Activated CD4-positive, alpha-beta T cell treated with anti-CD3 and anti-CD28 coated beads, Interleukin-2, Interleukin-6, amounts not matched to agents 100 ng/mL and 50 ng/mL, durations not matched to agents 16 hours and 8 hours (primary cell): Measurements from ENCODE around the gene SOX5.
"Not testable (repeated sequence)": the region's sequence is repeated elsewhere in the genome, so short reads cannot be mapped to it uniquely, and the experiment has no call there.

Experiments
- DNase-seq: peaks from one replicate; pipeline ENCODE4 v3.0.0-alpha.2; 2020

SOX5 gene

GRCh38 chr12:23533699-23534098 is 415.8 kb downstream of the SOX5 start:
- no peak for DNase-seq

- DNase-seq, result no peak
Observed at GRCh38 chr12:23533265-23533664, 416.2 kb downstream of the SOX5 start.

GRCh38 chr12:23528316-23528715 is 421.2 kb downstream of the SOX5 start:
- DNase-seq, result no peak

- DNase-seq, result no peak
Observed at GRCh38 chr12:23525450-23526072, 423.9 kb downstream of the SOX5 start.

- no peak for DNase-seq
Observed at GRCh38 chr12:23523339-23523738, 426.1 kb downstream of the SOX5 start.

- not testable (repeated sequence) for DNase-seq
Observed at GRCh38 chr12:23519444-23519843, 430.0 kb downstream of the SOX5 start.

- DNase-seq, result not testable (repeated sequence)
Observed at GRCh38 chr12:23515785-23516184, 433.7 kb downstream of the SOX5 start.

GRCh38 chr12:23510484-23510883 is 439.0 kb downstream of the SOX5 start:
- no peak for DNase-seq

GRCh38 chr12:23509832-23510231 is 439.6 kb downstream of the SOX5 start:
- DNase-seq, result not testable (repeated sequence)

- not testable (repeated sequence) for DNase-seq
Observed at GRCh38 chr12:23507785-23508184, 441.7 kb downstream of the SOX5 start.

- not testable (repeated sequence) for DNase-seq
Observed at GRCh38 chr12:23505736-23506135, 443.7 kb downstream of the SOX5 start.

GRCh38 chr12:23504641-23505399 is 444.6 kb downstream of the SOX5 start:
- no peak for DNase-seq

GRCh38 chr12:23504043-23504442 is 445.4 kb downstream of the SOX5 start:
- DNase-seq, result no peak

- DNase-seq, result no peak
Observed at GRCh38 chr12:23503544-23503943, 445.9 kb downstream of the SOX5 start.

GRCh38 chr12:23502259-23502658 is 447.2 kb downstream of the SOX5 start:
- DNase-seq, result no peak

GRCh38 chr12:23495472-23495871 is 454.0 kb downstream of the SOX5 start:
- DNase-seq, result no peak

GRCh38 chr12:23493672-23494071 is 455.8 kb downstream of the SOX5 start:
- no peak for DNase-seq

- not testable (repeated sequence) for DNase-seq
Observed at GRCh38 chr12:23491029-23491428, 458.4 kb downstream of the SOX5 start.

GRCh38 chr12:23488130-23488529 is 461.3 kb downstream of the SOX5 start:
- no peak for DNase-seq

GRCh38 chr12:23484238-23484637 is 465.2 kb downstream of the SOX5 start:
- DNase-seq, result no peak

GRCh38 chr12:23482571-23482970 is 466.9 kb downstream of the SOX5 start:
- DNase-seq, result no peak
